ENCODE data around the gene MED15.

Gene MED15

GRCh38 chr22:20508815-20509271 is 1.4 kb downstream of the MED15 start:
- DNase-seq (ENCODE audit: low read depth in 2 of 2, low spot score in 1 of 2): no peak

DNA sequence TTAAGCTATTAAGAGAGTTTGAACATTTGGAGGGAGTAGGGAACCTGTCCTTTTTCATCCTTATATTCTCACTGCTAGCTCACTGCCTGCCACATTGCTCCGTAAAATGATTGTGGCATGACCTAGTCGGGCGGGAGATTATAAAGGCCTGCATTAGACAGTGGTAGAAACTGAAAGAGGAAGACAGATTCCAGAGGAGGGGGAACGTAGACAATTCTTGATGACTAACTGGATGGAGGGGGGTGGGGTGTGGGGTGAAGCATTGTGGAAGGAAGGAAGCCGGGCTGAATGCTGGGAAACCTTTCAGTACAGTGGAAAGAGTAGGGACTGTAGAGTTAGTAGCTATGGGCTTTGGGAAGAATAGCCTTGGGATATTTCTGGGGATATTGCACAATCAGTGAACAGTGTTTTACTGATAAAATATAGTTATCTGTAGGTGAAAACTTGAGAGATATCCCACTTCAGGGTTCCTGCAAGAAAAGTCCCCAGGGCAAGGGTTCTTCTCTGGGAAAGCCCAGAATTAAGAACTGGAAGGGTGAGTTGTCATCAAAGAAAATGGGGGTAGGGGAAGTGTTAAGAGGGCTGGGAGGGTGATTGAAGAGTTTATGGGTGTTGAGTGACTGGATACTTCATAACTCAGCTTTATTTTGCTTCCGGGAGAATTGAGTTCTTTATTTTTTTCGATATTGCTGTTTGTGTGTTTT is 2.1 kb downstream of the MED15 start:
- DNase-seq (ENCODE audit: low read depth in 2 of 2, low spot score in 1 of 2): peak; percentile 9 to 42

DNA sequence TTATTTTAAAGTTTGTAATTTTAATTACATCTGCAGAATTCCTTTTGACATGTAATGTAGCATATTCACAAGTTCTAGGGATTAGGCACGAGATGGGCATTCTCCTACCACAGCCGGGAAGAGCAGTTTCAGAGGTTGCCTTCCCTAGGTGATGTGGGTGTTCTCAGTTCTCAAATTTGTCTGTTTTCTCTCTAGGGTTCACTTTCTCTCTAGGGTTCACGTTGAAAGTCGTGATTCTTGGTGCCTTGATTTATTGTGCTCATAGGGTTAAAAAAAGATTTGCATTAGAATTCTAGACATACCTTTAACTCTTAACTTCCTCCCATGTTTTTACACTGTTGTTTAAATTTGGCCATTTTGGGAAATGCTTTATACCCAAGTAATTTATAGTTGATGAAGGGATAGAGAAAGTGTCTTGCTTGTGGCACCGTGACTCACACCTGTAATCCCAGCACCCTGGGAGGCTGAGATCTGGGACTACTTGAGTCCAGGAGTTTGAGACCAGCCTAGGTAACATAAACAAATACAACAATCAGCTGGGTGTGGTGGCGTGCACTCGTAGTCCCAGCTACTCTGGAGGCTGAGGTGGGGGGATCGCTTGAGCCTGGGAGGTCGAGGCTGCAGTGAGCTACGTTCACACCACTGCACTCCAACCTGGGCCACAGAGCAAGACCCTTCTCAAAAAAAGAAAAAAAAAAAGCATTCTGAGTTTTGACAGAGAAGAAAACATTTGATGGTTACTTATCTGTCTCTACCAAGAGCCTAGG is 3.6 kb downstream of the MED15 start:
- no peak for DNase-seq (ENCODE audit: low read depth in 2 of 2, low spot score in 1 of 2)

DNA sequence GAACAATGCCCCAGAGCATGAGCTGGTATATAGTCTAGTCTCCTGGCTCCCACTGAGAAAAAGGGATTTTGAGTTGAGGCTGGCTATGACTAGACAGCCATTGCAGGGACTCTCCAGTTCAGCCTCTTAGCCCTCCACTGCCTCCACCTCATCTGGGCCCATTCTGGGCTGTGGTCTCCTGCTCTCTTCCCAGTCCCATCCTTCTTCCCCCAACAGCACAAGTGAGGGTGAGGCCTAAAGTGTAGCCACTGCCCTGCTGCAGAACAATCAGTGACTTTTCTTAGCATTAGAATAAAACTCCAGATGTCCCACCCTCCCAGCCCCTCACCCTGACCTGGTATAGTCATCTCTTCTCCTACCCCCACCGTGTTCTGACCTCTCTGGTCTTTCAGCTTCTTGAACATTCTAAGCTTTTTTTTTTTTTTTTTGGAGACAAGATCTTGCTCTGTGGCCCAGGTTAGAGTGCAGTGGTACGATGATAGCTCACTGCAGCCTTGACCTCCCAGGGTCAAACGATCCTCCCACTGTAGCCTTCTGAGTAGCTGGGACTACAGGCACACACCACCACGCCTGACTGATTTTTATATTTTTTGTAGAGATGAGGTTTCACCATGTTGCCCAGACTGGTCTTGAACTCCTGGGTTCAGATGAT is 4.3 kb downstream of the MED15 start:
- DNase-seq (ENCODE audit: low read depth in 2 of 2, low spot score in 1 of 2): no peak

DNA sequence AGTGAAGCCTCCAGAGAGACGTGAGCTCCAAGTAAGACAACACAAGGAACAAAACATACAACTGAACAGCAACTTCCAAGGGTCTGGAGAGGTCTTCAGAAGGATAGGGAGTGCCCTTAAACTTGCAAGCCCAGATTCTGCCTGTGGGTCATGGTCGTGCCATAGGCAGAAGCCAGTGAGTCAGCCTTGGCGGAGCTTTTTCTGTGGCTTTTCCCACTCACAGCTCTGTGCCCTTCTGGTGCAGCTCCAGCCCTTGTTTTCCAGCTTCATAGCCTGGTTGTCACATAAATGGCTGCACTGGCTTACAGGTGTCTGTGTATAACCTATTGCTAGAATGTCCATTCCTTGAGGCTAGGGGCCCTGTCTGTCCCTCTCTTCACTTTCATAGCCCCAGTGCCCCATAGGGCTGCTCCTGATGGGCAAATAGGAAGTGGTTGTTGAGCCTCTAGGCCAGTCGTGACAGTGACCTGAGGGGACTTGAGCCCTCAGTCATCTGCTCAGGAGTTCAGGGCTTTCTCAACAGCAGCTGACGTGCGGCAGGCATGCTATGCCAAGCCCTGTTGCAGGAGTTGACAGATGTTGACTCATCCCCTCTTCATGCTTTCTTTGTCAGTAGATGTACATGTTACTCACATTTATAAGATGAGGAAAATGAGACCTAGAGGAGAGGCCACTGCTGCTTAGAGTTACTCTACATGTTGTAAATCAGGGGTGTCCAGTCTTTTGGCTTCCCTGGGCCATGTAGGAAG is 7.4 kb downstream of the MED15 start:
- no peak for DNase-seq (ENCODE audit: low read depth in 2 of 2, low spot score in 1 of 2)

- no peak for DNase-seq (ENCODE audit: low read depth in 2 of 2, low spot score in 1 of 2)
Measured at GRCh38 chr22:20516399-20516798, 9.0 kb downstream of the MED15 start.

DNA sequence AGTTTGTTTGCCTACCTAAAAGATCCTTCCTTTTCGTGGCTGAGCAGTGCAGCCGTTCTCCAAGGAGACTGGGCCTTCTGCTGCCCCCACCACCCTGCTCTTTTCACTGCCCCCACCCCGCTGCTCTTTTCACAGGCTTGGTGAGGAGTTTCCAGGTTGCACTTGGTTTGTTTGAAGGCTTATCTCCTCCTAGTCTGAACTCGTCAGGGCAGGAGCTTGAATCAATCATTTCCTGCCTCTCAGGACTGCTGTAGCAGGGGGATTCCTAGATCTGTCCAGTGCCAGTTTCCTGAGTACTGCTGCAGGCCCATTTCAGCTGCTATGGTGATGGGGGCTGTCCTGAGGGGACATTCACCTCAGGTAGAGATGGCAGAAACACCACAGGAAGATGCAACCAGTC is 10.0 kb downstream of the MED15 start:
- no peak for DNase-seq (ENCODE audit: low read depth in 2 of 2, low spot score in 1 of 2)

GRCh38 chr22:20517841-20518592 is 10.6 kb downstream of the MED15 start:
- DNase-seq (ENCODE audit: low read depth in 2 of 2, low spot score in 1 of 2): no peak

DNA sequence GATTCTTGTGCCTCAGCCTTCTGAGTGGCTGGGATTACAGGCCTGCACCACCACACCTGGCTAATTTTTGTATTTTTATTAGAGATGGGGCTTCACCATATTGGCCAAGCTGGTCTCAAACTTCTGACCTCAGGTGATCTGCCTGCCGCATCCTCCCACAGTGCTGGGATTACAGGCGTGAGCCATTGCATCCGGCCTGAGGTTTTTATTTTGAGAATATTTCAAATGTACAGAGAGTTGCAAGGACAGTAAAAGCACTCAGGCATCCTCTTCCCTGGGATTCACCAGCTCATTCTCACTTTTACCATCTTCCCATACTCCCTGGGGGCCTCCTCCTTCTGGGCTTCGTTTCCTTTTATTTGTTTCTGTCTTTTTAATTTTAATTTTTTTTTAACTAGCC is 12.1 kb downstream of the MED15 start:
- DNase-seq (ENCODE audit: low read depth in 2 of 2, low spot score in 1 of 2): no peak

DNA sequence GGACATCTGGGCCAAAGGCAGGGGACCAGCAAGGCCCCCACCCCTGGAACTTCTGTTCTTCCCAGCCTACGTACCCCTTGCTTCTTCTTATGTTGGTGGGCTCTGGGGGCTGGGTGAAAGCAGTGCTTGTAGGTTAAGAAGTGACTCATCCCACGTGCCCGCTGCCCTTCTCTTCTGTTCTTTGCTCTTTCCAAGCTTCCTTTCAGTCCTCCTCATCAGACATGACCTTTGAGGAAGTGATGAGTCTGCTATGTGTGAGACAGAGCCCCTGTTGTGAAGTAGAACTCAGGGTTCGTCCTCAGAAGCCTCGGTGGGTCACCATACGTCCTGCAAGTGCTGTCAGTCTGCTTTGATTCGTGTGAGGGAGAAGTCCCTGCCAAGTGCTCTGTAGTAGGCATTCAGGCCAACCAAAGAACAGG is 12.7 kb downstream of the MED15 start:
- DNase-seq (ENCODE audit: low read depth in 2 of 2, low spot score in 1 of 2): peak in 1 of 2 donors; percentile 44

- DNase-seq (ENCODE audit: low read depth in 2 of 2, low spot score in 1 of 2): no peak
Measured at GRCh38 chr22:20522134-20523004, 15.0 kb downstream of the MED15 start.

DNA sequence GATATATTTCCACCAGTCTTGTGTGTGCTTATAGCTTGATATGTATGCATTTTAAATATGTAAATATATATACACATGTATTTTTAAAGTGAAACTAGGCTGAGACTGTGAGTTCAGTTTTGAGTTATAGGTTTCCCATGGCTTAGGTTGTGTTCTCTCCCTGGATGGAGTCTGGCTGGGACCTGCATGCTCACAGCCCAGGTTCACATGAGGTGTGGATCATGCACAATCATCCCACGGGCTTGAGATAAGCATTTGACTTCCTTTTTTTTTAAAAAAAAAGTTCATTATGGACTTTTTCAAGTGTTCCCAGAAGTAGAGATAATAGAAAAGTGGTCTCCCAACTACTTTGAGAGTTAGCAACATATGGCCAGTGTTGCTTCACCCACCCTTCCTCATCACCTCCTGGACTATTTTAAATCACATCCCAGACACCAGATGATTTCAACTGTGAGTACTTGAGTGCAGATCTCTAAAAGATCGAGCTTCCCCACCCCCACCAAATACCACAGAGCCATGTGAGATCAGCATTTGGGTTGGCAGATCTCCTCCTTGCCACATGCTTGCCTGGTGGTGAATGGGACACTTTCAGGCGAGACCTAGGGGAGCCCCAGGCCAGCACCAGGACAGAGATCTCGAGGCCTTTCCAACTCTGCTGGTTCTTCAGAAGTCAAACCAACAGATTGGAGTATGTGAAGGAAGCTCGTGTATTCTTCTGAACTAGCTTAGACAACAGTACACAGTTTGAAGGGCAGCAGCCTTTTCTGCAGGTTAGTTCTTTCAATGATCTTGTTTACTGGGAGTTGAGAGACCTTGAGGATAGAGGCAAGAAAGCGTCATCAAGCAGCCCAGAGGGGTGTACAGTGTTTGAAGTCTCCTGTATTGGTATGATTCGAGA is 15.9 kb downstream of the MED15 start:
- no peak for DNase-seq (ENCODE audit: low read depth in 2 of 2, low spot score in 1 of 2)

- DNase-seq (ENCODE audit: low read depth in 2 of 2, low spot score in 1 of 2): no peak
Measured at GRCh38 chr22:20524004-20524481, 16.6 kb downstream of the MED15 start.

- no peak for DNase-seq (ENCODE audit: low read depth in 2 of 2, low spot score in 1 of 2)
Measured at GRCh38 chr22:20525048-20525447, 17.6 kb downstream of the MED15 start.

DNA sequence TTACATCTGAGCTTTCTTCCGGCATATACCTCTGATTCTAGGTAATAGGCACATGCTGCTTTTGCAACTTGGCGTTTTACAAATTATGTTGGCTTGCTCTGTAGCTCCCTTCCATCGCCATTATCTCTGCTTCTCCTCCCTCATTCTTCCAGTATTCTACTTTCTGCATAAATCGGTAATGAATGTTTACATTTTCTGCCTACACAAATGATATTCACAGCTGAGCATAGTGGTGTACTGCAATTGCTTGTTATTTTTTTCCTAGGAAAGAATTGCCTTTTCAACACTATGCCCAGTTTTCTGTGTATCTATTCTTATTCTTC is 18.9 kb downstream of the MED15 start:
- no peak for DNase-seq (ENCODE audit: low read depth in 2 of 2, low spot score in 1 of 2)

DNA sequence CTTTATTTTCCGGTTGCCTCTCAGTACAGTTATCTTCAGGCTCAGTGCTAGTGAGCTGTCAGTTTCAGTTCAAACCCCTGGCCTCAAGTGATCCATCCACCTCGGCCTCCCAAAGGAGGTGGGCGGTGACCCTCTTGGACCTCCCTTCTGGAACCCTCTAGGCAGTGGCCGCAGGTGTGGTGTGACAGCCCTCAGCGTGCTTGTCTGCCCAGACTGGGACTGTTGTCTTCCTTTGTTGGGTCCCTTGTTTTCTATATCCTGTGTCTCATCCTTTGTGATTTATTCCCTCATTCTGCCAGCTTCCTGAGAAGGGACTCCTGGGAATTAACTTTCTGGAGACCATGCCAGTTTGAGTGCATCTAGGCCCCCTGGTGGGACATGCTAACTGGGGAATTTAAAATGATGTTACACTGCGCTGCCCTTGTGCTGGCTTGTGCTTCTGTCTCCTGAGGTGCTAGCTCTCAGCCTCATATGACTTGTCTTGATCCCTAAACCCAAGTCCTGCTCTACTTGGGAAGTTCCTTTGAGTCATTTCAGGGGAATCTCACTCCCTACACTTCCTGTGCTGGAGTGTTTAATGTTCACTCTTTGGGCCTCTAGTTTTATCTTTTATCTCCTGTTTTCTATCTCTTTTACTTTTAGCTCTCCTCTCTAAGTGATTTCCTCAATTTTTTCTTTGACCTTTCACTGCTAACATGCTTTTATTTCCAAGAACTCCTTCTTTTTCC is 19.4 kb downstream of the MED15 start:
- no peak for DNase-seq (ENCODE audit: low read depth in 2 of 2, low spot score in 1 of 2)

DNA sequence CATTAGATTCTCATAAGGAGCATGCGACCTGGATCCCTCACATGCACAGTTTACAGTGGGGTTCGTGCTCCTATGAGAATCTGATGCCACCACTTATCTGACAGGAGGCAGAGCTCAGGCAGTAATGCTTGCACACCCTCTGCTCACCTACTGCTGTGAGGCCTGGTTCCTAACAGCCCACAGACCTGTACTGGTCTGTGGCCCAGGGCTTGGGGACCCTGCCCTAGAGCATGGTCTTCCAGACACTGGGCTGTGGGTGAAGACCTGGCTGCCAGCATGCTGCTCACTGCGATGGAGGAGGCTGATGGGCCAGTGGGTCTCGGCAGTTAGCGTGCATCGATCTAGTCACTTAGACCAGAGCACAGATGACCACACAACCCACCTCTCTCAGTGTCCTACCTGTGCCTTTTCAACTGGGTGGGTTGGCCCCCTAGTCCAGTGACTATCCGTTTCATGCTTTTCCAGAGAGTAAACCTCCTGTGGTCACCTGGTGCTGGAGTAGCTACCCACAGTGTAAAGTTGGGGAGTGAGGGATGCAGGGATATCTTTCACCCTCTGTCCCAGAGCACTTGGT is 21.1 kb downstream of the MED15 start:
- no peak for DNase-seq (ENCODE audit: low read depth in 2 of 2, low spot score in 1 of 2)
